Ishikawa (cell line): ENCODE measurements around the gene LCP2.

Source experiments
- CEBPB ChIP-seq: IDR thresholded peaks from 2 replicates; pipeline ENCODE4 v1.6.1; 2012
- CREB1 ChIP-seq: IDR thresholded peaks from 2 replicates; pipeline ENCODE4 v1.6.1; 2012; ENCODE audit warnings: low read depth
- EGR1 ChIP-seq: IDR thresholded peaks from 2 replicates; pipeline ENCODE4 v1.6.1; 2012
- EP300 ChIP-seq: IDR thresholded peaks from 2 replicates; pipeline ENCODE4 v1.6.1; 2012; ENCODE audit warnings: borderline replicate concordance
- FOXM1 ChIP-seq: IDR thresholded peaks from 2 replicates; pipeline ENCODE4 v1.6.1; 2012; ENCODE audit warnings: low read depth, borderline replicate concordance
- NFIC ChIP-seq: IDR thresholded peaks from 2 replicates; pipeline ENCODE4 v1.6.1; 2012
- RAD21 ChIP-seq: IDR thresholded peaks from 2 replicates; pipeline ENCODE4 v1.6.1; 2012; ENCODE audit warnings: low read depth
- TAF1 ChIP-seq: IDR thresholded peaks from 2 replicates; pipeline ENCODE4 v1.6.1; 2012; ENCODE audit warnings: low read depth, mild to moderate bottlenecking
- TCF12 ChIP-seq: IDR thresholded peaks from 2 replicates; pipeline ENCODE4 v1.6.1; 2012; ENCODE audit warnings: low read depth
- TEAD4 ChIP-seq: IDR thresholded peaks from 2 replicates; pipeline ENCODE4 v1.6.1; 2012
- USF1 ChIP-seq: IDR thresholded peaks from 2 replicates; pipeline ENCODE4 v1.6.1; 2012
- YY1 ChIP-seq: IDR thresholded peaks from 2 replicates; pipeline ENCODE4 v1.6.1; 2012; ENCODE audit warnings: low read depth
- ZBTB7A ChIP-seq: IDR thresholded peaks from 2 replicates; pipeline ENCODE4 v1.6.1; 2012; ENCODE audit warnings: low read depth
- TF ChIP-seq, protein P1 (sequence below): IDR thresholded peaks from 2 replicates; pipeline ENCODE4 v1.6.1; 2012; ENCODE audit warnings: low read depth, mild to moderate bottlenecking
- TF ChIP-seq, protein P2 (sequence below): IDR thresholded peaks from 2 replicates; pipeline ENCODE4 v1.6.1; 2012

Gene LCP2

GRCh38 chr5:170286386-170286925 is 11.1 kb downstream of the LCP2 start:
- no peak for TF ChIP-seq ZBTB7A

DNA sequence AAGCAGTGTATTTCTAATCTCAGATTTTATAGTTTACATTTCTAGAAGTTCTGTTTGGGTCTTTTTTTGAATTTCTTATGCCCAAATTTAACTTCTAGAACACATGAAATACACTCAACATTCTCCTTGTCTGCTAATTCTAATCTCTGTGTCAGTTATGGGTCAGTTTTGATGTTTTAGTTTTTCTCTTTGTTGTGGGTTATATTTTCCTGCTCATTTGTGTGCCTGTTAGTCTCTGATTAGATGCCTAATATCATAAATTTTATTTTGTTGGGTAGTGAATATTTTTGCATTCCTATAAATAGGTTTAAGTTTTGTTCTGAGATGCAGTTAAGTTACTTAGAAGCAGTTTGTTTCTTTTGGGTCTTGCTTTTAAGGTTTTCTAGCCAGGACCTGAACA is 12.4 kb downstream of the LCP2 start:
- TF ChIP-seq USF1 = no peak
- TF ChIP-seq YY1 = no peak
- TF ChIP-seq ZBTB7A = no peak
- TF ChIP-seq TEAD4 = no peak
- TF ChIP-seq CEBPB = no peak
- TF ChIP-seq CREB1 = no peak
- TF ChIP-seq, protein P1, sequence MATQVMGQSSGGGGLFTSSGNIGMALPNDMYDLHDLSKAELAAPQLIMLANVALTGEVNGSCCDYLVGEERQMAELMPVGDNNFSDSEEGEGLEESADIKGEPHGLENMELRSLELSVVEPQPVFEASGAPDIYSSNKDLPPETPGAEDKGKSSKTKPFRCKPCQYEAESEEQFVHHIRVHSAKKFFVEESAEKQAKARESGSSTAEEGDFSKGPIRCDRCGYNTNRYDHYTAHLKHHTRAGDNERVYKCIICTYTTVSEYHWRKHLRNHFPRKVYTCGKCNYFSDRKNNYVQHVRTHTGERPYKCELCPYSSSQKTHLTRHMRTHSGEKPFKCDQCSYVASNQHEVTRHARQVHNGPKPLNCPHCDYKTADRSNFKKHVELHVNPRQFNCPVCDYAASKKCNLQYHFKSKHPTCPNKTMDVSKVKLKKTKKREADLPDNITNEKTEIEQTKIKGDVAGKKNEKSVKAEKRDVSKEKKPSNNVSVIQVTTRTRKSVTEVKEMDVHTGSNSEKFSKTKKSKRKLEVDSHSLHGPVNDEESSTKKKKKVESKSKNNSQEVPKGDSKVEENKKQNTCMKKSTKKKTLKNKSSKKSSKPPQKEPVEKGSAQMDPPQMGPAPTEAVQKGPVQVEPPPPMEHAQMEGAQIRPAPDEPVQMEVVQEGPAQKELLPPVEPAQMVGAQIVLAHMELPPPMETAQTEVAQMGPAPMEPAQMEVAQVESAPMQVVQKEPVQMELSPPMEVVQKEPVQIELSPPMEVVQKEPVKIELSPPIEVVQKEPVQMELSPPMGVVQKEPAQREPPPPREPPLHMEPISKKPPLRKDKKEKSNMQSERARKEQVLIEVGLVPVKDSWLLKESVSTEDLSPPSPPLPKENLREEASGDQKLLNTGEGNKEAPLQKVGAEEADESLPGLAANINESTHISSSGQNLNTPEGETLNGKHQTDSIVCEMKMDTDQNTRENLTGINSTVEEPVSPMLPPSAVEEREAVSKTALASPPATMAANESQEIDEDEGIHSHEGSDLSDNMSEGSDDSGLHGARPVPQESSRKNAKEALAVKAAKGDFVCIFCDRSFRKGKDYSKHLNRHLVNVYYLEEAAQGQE = no peak
- no peak for TF ChIP-seq FOXM1
- TF ChIP-seq TAF1 = no peak
- TF ChIP-seq, protein P2, sequence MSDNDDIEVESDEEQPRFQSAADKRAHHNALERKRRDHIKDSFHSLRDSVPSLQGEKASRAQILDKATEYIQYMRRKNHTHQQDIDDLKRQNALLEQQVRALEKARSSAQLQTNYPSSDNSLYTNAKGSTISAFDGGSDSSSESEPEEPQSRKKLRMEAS = no peak
- no peak for TF ChIP-seq EGR1

GRCh38 chr5:170284231-170284630 is 13.3 kb downstream of the LCP2 start:
- TF ChIP-seq, protein P2 = no peak
- TF ChIP-seq, protein P1 = no peak
- TF ChIP-seq TEAD4 (no peak), USF1 (no peak), CEBPB (no peak), RAD21 (no peak), CREB1 (no peak), TAF1 (no peak), TCF12 (no peak), YY1 (no peak), FOXM1 (no peak), EGR1 (no peak), ZBTB7A (no peak), EP300 (no peak), NFIC (no peak)

DNA sequence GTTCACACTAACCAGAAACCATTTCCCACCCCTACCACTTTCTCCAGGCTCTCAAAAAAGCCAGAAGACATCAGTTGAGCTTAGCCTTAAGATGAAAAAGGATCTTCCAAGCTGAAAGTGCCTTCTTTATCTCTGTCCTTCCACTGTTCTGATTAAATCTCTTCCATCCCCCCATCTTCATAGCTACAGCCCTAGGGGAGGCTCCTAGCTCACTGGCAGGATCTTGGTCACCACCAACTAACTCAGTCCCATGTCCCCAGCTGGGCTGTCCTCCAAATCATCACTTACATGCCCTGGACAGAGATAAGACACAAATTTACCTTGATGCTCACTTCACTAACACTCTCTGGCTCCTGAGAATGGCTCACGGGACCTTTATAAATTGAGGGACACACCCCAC is 14.3 kb downstream of the LCP2 start:
- no peak for TF ChIP-seq FOXM1
- no peak for TF ChIP-seq CREB1
- TF ChIP-seq YY1 = no peak
- TF ChIP-seq TEAD4 = no peak
- no peak for TF ChIP-seq ZBTB7A
- TF ChIP-seq NFIC = no peak
- no peak for TF ChIP-seq CEBPB
- no peak for TF ChIP-seq TAF1
- TF ChIP-seq RAD21 = no peak
- TF ChIP-seq, protein P1 = no peak
- TF ChIP-seq, protein P2 = no peak
